Body of pancreas (tissue), 4 donors: ENCODE results near the gene SEC14L6. TPM values are rescaled to one million over a fixed set of nuclear protein-coding genes. Genes with fewer than 3 reads are reported as not detected.

ENCODE experiments used
- ATAC-seq: fragments of 150-250 bp; one replicate; pipeline ENCODE4 v1.9.1; 2016
- DNase-seq, 4 donors: peaks; one replicate each; pipeline ENCODE4 v3.0.0-alpha.2; 2019
- H3K27ac ChIP-seq, 4 donors: fragments of 200-600 bp; sonication (generic); 1 replicate in 3 of 4; 2 replicates in 1 of 4; pipeline versions ENCODE4 v1.5.1 to v1.6.1; 2016 to 2019; ENCODE audit warnings: mild to moderate bottlenecking in 1 of 4, mixed read lengths in 1 of 4, moderate library complexity in 1 of 4
- H3K27me3 ChIP-seq, 2 donors: fragments of 200-600 bp; sonication (generic); one replicate each; pipeline ENCODE4 v1.6.0; 2016; ENCODE audit warnings: mild to moderate bottlenecking in 1 of 2
- H3K36me3 ChIP-seq, 2 donors: fragments of 200-600 bp; sonication (generic); replicated peaks in 1 of 2; 2 replicates each; pipeline ENCODE4 v1.5.1; 2016; ENCODE audit warnings: low read depth in 2 of 2; ENCODE audit not compliant: insufficient read depth in 1 of 2
- H3K4me1 ChIP-seq: fragments of 200-600 bp; sonication (generic); one replicate; pipeline ENCODE4 v1.6.0; 2016
- H3K4me3 ChIP-seq, 2 donors: fragments of 200-600 bp; sonication (generic); 1 replicate in 1 of 2; 2 replicates in 1 of 2; pipeline ENCODE4 v1.5.1; 2016 to 2019
- H3K9me3 ChIP-seq, 3 donors: fragments of 200-600 bp; sonication (generic); 1 replicate in 2 of 3; 2 replicates in 1 of 3; pipeline ENCODE4 v1.5.1; 2016
- POLR2A ChIP-seq, 3 donors: fragments of 450-650 bp; IDR thresholded peaks; one replicate each; pipeline ENCODE4 v1.6.1; 2016; ENCODE audit warnings: antibody characterized with exemption in 3 of 3, mild to moderate bottlenecking in 2 of 3
- WGBS, 2 donors: methylation state at CpG; one replicate each; pipeline ENCODE4 v1.1.5; 2017; 5-methylcytosine and 5-hydroxymethylcytosine counted together
- intact Hi-C: fragments of 100-400 bp; cut with DNase I; formaldehyde crosslinking; loops from one replicate; pipeline ENCODE4 v1.15.1; 2023
- total RNA-seq, 2 donors: library from RNA; depleted of rRNA; stranded (reverse); fragments of >200 nt; gene quantifications; one replicate each; pipeline ENCODE4 v1.1.0, GENCODE V29; 2016
- TF ChIP-seq, protein P1 (sequence below), 7 experiments: fragments of 450-650 bp in 4 of 7; fragments of 200-600 bp in 3 of 7; sonication (generic) in 3 of 7; IDR thresholded peaks; one replicate each; pipeline ENCODE4 v1.5.1; 2016 to 2019; ENCODE audit warnings: antibody characterized with exemption in 7 of 7

The SEC14L6 gene
- total RNA-seq, 2 donors from 2014 or later, result 0.99 to 2.1 TPM

DNA sequence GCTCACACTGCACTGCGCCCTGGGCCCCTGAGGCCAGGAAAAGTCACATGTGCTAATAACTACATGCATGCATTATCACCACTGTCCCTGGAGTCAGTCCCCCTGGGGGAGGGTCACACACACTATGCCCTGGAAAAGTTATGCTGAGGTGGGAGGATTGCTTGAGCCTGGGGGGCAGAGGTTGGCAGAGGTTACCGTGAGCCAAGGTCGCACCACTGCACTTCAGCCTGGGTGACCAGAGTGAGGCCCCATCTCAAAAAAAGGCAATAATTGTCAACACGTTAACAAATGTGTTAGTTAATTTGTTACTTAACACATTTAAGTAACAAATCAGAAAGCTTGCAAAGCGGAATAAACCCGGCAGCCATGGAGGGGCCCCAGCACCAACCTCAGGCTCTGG lies 13.3 kb upstream of the SEC14L6 start:
- no peak for TF ChIP-seq POLR2A (IDR thresholded peaks at IDR 0.05)
- TF ChIP-seq, protein P1, sequence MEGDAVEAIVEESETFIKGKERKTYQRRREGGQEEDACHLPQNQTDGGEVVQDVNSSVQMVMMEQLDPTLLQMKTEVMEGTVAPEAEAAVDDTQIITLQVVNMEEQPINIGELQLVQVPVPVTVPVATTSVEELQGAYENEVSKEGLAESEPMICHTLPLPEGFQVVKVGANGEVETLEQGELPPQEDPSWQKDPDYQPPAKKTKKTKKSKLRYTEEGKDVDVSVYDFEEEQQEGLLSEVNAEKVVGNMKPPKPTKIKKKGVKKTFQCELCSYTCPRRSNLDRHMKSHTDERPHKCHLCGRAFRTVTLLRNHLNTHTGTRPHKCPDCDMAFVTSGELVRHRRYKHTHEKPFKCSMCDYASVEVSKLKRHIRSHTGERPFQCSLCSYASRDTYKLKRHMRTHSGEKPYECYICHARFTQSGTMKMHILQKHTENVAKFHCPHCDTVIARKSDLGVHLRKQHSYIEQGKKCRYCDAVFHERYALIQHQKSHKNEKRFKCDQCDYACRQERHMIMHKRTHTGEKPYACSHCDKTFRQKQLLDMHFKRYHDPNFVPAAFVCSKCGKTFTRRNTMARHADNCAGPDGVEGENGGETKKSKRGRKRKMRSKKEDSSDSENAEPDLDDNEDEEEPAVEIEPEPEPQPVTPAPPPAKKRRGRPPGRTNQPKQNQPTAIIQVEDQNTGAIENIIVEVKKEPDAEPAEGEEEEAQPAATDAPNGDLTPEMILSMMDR (IDR thresholded peaks at IDR 0.05), result no peak
- 49 to 53% methylated on average over 6 of the region's 6 CpGs for WGBS, 2 donors
- DNase-seq (no peak), ATAC-seq (no peak)
- no peaks in the 10 kb centered on the region for H3K4me1 ChIP-seq
- H3K27ac ChIP-seq, result peak overlapping the region in 1 of 4 donors; percentile 8
- no peaks in the 10 kb centered on the region for H3K9me3 ChIP-seq
- H3K27me3 ChIP-seq, result no peaks in the 10 kb centered on the region
- H3K4me3 ChIP-seq, result no peak overlapping the region
- H3K36me3 ChIP-seq, result no peaks in the 10 kb centered on the region
- intact Hi-C loops, result no loop called here

DNA sequence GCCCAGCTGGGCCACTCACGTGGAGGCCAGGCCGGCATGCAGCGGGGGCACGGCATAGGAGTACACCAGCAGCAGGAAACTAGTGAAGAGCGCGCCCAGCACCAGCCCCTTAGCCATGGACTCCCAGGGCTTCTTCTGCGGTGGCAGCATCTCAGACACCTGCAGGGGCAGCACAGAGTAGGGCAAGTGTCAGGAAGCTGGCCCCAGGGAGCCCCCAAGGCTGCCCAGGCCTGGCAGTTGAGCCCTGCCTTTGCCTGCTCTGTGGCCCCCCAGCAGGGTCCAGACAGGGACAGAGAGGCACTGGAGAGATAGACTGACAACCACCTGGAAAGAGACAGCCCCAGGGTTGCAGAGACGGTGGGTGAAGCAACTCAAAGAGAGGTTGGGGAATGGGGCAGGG lies 10.7 kb upstream of the SEC14L6 start:
- no peak for TF ChIP-seq POLR2A (IDR thresholded peaks at IDR 0.05)
- TF ChIP-seq, protein P1 (IDR thresholded peaks at IDR 0.05), result no peak
- Histone ChIP-seq H3K9me3 (no peaks in the 10 kb centered on the region), H3K4me3 (no peak overlapping the region), H3K36me3 (no peaks in the 10 kb centered on the region), H3K27me3 (no peaks in the 10 kb centered on the region), H3K27ac (no peak overlapping the region), H3K4me1 (no peaks in the 10 kb centered on the region)
- intact Hi-C loops, result no loop called here
- DNase-seq (no peak), ATAC-seq (no peak)
- WGBS, 2 donors, result 80 to 90% methylated on average over 2 to 8 of the region's 8 CpGs

DNA sequence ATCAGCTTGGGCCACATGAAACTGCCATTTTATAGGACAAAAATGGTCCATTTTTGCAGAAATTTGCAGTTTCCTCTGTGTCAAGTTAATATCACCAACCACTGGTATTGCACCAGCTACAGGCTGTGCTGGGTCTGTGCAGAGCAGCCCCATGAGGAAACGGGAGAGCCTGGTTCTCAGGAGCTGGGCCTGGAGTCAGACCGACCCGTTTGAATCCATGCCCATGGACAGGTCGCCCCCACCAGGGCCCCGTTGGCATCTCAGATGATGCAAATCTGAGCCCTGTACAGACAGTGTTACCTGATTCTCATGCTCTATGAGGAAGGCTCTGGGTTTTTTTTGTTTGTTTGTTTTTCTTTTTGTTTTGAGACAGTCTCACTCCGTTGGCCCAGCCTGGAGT lies 9.8 kb upstream of the SEC14L6 start:
- 59 to 60% methylated on average over 6 of the region's 6 CpGs for WGBS, 2 donors
- ATAC-seq, result no peak
- TF ChIP-seq POLR2A (IDR thresholded peaks at IDR 0.05), result no peak
- TF ChIP-seq, protein P1 (IDR thresholded peaks at IDR 0.05), result peak in 1 of 7 experiments; percentile 4

DNA sequence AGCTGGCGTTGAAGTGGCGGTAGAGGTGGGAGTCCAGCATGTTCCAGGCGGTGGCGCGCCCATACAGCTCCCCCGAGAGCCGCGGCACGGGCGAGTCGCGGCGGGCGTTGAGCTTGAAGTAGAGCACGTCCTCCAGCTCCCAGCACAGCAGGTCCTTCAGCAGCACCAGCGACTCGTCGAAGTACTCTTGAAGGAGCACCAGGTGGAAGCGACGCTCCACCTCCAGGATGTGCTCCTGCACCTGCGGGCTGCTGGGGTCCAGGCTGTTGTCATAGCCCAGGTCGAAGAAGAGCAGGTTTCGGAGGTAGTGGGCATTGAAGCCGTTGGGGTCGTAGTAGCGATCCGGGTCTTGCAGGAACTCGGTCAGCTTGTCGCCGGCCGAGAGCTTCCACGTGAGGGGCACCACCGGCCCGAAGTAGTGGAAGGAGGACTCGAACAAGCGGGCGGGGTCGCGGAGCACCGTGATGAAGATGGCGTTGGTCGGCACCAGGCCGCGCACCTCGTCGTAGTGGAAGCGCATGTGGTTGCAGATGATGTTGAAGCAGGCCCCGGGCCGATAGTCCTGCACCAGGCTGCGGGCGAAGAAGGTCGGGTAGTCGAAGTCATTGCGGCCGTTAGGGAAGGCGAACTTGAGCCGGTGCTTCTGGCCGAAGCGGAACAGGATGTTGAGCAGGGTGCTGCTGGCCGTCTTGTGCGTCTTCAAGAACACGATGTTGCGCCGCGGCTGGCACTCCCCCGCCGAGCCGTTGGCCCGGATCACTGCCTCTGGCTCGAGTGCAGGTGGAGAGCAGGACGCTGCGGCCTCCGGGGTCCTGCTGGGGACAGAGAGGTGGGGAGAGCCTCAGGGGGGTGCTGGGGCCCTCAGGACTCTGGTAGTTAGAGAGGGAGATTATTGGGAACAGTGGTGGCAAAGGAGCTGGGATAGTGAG lies 9.0 kb upstream of the SEC14L6 start:
- Histone ChIP-seq H3K4me3 (no peak overlapping the region), H3K36me3 (no peaks in the 10 kb centered on the region), H3K4me1 (no peaks in the 10 kb centered on the region), H3K9me3 (no peaks in the 10 kb centered on the region), H3K27me3 (no peaks in the 10 kb centered on the region), H3K27ac (no peak overlapping the region)
- TF ChIP-seq POLR2A (IDR thresholded peaks at IDR 0.05), result no peak
- TF ChIP-seq, protein P1 (IDR thresholded peaks at IDR 0.05), result no peak
- no peak for ATAC-seq
- 93% methylated on average over 53 to 70 of the region's 73 CpGs for WGBS, 2 donors
- DNase-seq, result no peak
- intact Hi-C loops, result no loop called here

More for the DNA sequence above, 9.8 kb upstream of the SEC14L6 start:
- Histone ChIP-seq H3K27me3 (no peaks in the 10 kb centered on the region), H3K4me1 (no peaks in the 10 kb centered on the region), H3K27ac (no peak overlapping the region), H3K4me3 (no peak overlapping the region), H3K9me3 (no peaks in the 10 kb centered on the region), H3K36me3 (no peaks in the 10 kb centered on the region)
- intact Hi-C loops, result no loop called here
- DNase-seq, result no peak
